SK-N-SH (cell line): Measurements from ENCODE around the gene GFM1. TPM values are rescaled to one million over a fixed set of nuclear protein-coding genes. Genes with fewer than 3 reads are reported as not detected.

ENCODE experiments used
- CTCF ChIA-PET: fragments of 300-600, 350-600 bp; formaldehyde crosslinking; extraction: SDS; loops from one replicate; lab custom pipeline; 2021; lab: Yijun Ruan, JAX
- POLR2A ChIA-PET: fragments of 350-600 bp; sonication (Branson Sonifier 250); formaldehyde crosslinking; extraction: SDS; loops from one replicate; lab custom pipeline; 2020; ENCODE audit warnings: antibody characterized with exemption, inconsistent platforms; lab: Yijun Ruan, JAX
- DNase-seq: peaks from one replicate; pipeline ENCODE4 v3.0.0; 2012
- H2AFZ ChIP-seq: fragments of 200-600 bp; sonication (generic); 2 replicates; pipeline ENCODE4 v1.8.1; 2016; ENCODE audit warnings: antibody characterized with exemption, mild to moderate bottlenecking, low read depth
- H3F3A ChIP-seq: fragments of 200-600 bp; sonication (generic); replicated peaks from 2 replicates; pipeline ENCODE3; 2016; ENCODE audit warnings: antibody characterized with exemption, mild to moderate bottlenecking; ENCODE audit not compliant: insufficient read depth
- H3K27ac ChIP-seq, 2 experiments: fragments of 200-500 bp in 1 of 2; fragments of 200-600 bp in 1 of 2; sonication (Bioruptor generic) in 1 of 2; sonication (generic), shearing (Covaris generic) in 1 of 2; 2 replicates each; pipeline versions ENCODE4 v1.5.1 to v1.6.1; 2014 to 2016; ENCODE audit warnings: low read depth in 2 of 2, inconsistent platforms in 1 of 2, low read length in 1 of 2, mild to moderate bottlenecking in 1 of 2, mixed read lengths in 1 of 2
- H3K27me3 ChIP-seq: fragments of 200-600 bp; sonication (generic), shearing (Covaris generic); 2 replicates; pipeline ENCODE4 v1.6.1; 2016; ENCODE audit warnings: mixed run types; ENCODE audit not compliant: insufficient read depth
- H3K36me3 ChIP-seq, 2 experiments: fragments of 200-500 bp in 1 of 2; fragments of 200-600 bp in 1 of 2; sonication (Bioruptor generic) in 1 of 2; sonication (generic) in 1 of 2; replicated peaks in 1 of 2; 2 replicates each; pipeline versions ENCODE3 to v1.5.1; 2014 to 2016; ENCODE audit warnings: low read length in 1 of 2, mild to moderate bottlenecking in 1 of 2; ENCODE audit not compliant: insufficient read depth in 2 of 2, control insufficient read depth in 1 of 2
- H3K4me1 ChIP-seq, 2 experiments: fragments of 200-500 bp in 1 of 2; fragments of 200-600 bp in 1 of 2; sonication (Bioruptor generic) in 1 of 2; sonication (generic), shearing (Covaris generic) in 1 of 2; 2 replicates each; pipeline versions ENCODE4 v1.5.1 to v1.6.1; 2014 to 2016; ENCODE audit warnings: low read depth in 1 of 2, low read length in 1 of 2, mixed run types in 1 of 2; ENCODE audit not compliant: insufficient read depth in 2 of 2, control insufficient read depth in 1 of 2
- H3K4me2 ChIP-seq: fragments of 200-600 bp; sonication (generic), shearing (Covaris generic); 2 replicates; pipeline ENCODE4 v1.6.1; 2017; ENCODE audit warnings: mixed run types
- H3K4me3 ChIP-seq, 2 experiments: fragments of 200-500 bp in 1 of 2; fragments of 200-600 bp in 1 of 2; sonication (Bioruptor generic) in 1 of 2; sonication (generic), shearing (Covaris generic) in 1 of 2; 2 replicates each; pipeline versions ENCODE4 v1.5.1 to v1.8.1; 2014 to 2016; ENCODE audit warnings: low read depth in 2 of 2, inconsistent platforms in 1 of 2, low read length in 1 of 2, mild to moderate bottlenecking in 1 of 2, mixed read lengths in 1 of 2, moderate library complexity in 1 of 2
- H3K79me2 ChIP-seq: fragments of 200-600 bp; sonication (generic); 2 replicates; pipeline ENCODE4 v1.8.1; 2017; ENCODE audit warnings: mild to moderate bottlenecking; ENCODE audit not compliant: insufficient read depth
- H3K9ac ChIP-seq: fragments of 200-600 bp; sonication (generic); 2 replicates; pipeline ENCODE4 v1.6.1; 2017; ENCODE audit warnings: mixed run types
- H3K9me2 ChIP-seq: fragments of 200-600 bp; sonication (generic); 2 replicates; pipeline ENCODE4 v1.6.1; 2017; ENCODE audit warnings: mixed run types
- H3K9me3 ChIP-seq: fragments of 200-600 bp; sonication (generic); 2 replicates; pipeline ENCODE4 v1.6.1; 2017; ENCODE audit warnings: mixed run types, mild to moderate bottlenecking, moderate library complexity
- H4K20me1 ChIP-seq: fragments of 200-600 bp; sonication (generic); 2 replicates; pipeline ENCODE4 v1.6.1; 2017; ENCODE audit warnings: mild to moderate bottlenecking, mixed run types; ENCODE audit not compliant: insufficient read depth
- ELF1 ChIP-seq: IDR thresholded peaks from 2 replicates; pipeline ENCODE4 v1.4.0; 2012
- EZH2phosphoT487 ChIP-seq: fragments of 200-600 bp; sonication (generic); IDR thresholded peaks from 2 replicates; pipeline ENCODE4 v1.6.1; 2017; ENCODE audit warnings: low read depth, mixed run types, mild to moderate bottlenecking, antibody characterized with exemption, moderate library complexity, borderline replicate concordance
- GABPA ChIP-seq: IDR thresholded peaks from 2 replicates; pipeline ENCODE4 v1.4.0; 2012; ENCODE audit warnings: low read depth, mild to moderate bottlenecking
- GATA2 ChIP-seq: sonication (generic); formaldehyde crosslinking; IDR thresholded peaks from 2 replicates; pipeline ENCODE4 v1.5.0; 2020; ENCODE audit warnings: mild to moderate bottlenecking, missing genetic modification reagents
- JUND ChIP-seq: IDR thresholded peaks from 2 replicates; pipeline ENCODE4 v1.4.0; 2012
- MAX ChIP-seq: IDR thresholded peaks from 2 replicates; pipeline ENCODE4 v1.4.0; 2012; ENCODE audit warnings: low read depth
- NRF1 ChIP-seq: IDR thresholded peaks from 2 replicates; pipeline ENCODE4 v1.6.1; 2012; ENCODE audit warnings: low read depth, mild to moderate bottlenecking, low read length
- RAD21 ChIP-seq: IDR thresholded peaks from 2 replicates; pipeline ENCODE4 v1.6.1; 2012; ENCODE audit warnings: mild to moderate bottlenecking, low read length
- SIN3A ChIP-seq: IDR thresholded peaks from 2 replicates; pipeline ENCODE4 v1.6.1; 2012; ENCODE audit warnings: low read depth, mild to moderate bottlenecking, low read length, moderate library complexity, borderline replicate concordance
- TAF1 ChIP-seq: IDR thresholded peaks from 2 replicates; pipeline ENCODE4 v1.6.1; 2012; ENCODE audit warnings: low read depth, mild to moderate bottlenecking, low read length, moderate library complexity, borderline replicate concordance
- YY1 ChIP-seq: IDR thresholded peaks from 2 replicates; pipeline ENCODE4 v1.4.0; 2012; ENCODE audit warnings: low read depth, mild to moderate bottlenecking
- WGBS: methylation state at CpG from one replicate; pipeline ENCODE4 v1.1.6; 2017; ENCODE audit warnings: low lambda C conversion rate; 5-methylcytosine and 5-hydroxymethylcytosine counted together
- polyA plus RNA-seq, 3 experiments: library from polyadenylated mRNA; depleted of rRNA; stranded (reverse); fragments of >200 nt; gene quantifications; 2 replicates each; pipeline ENCODE4 v1.2.3, GENCODE V29; 2012
- TF ChIP-seq, protein P1 (sequence below): IDR thresholded peaks from 2 replicates; pipeline ENCODE4 v1.4.0; 2012; ENCODE audit warnings: low read depth, borderline replicate concordance
- TF ChIP-seq, protein P2 (sequence below): fragments of 150-350 bp; IDR thresholded peaks from 2 replicates; pipeline ENCODE4 v1.6.1; 2017; ENCODE audit warnings: antibody characterized with exemption, low read length, low read depth, borderline replicate concordance
- TF ChIP-seq, protein P3 (sequence below): fragments of 150-350 bp; IDR thresholded peaks from 2 replicates; pipeline ENCODE4 v1.6.1; 2016; ENCODE audit warnings: mild to moderate bottlenecking, low read depth, low read length

GFM1 gene
- polyA plus RNA-seq, 1 of the 3 experiments (the other 2 are of a cell fraction): 25.2 TPM

DNA sequence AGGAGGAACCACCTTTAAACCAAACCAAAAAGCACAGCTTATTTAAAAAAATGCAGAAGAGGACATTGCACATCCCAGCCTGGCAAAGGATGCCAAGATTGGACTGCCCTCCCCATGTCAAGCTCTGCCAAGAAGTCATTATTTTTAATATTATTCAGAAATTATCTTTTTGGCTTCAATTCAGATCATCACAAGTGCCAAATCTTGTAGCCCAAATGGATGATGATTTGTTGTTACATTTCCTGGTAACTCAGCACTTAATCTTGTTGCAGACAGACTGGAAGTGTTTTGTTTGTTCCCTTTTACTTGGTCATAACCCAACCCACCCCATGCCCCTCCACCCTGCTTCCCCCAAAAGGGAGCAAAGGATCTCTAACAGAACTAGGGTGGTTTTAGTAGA is 56.2 kb downstream of the GFM1 start (continued):
- no peak for TF ChIP-seq SIN3A
- TF ChIP-seq TAF1: no peak
- no peak for TF ChIP-seq NRF1
- no peak for TF ChIP-seq EZH2phosphoT487
- no peak for TF ChIP-seq GABPA
- TF ChIP-seq, protein P1, sequence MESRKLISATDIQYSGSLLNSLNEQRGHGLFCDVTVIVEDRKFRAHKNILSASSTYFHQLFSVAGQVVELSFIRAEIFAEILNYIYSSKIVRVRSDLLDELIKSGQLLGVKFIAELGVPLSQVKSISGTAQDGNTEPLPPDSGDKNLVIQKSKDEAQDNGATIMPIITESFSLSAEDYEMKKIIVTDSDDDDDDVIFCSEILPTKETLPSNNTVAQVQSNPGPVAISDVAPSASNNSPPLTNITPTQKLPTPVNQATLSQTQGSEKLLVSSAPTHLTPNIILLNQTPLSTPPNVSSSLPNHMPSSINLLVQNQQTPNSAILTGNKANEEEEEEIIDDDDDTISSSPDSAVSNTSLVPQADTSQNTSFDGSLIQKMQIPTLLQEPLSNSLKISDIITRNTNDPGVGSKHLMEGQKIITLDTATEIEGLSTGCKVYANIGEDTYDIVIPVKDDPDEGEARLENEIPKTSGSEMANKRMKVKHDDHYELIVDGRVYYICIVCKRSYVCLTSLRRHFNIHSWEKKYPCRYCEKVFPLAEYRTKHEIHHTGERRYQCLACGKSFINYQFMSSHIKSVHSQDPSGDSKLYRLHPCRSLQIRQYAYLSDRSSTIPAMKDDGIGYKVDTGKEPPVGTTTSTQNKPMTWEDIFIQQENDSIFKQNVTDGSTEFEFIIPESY: no peak

DNA sequence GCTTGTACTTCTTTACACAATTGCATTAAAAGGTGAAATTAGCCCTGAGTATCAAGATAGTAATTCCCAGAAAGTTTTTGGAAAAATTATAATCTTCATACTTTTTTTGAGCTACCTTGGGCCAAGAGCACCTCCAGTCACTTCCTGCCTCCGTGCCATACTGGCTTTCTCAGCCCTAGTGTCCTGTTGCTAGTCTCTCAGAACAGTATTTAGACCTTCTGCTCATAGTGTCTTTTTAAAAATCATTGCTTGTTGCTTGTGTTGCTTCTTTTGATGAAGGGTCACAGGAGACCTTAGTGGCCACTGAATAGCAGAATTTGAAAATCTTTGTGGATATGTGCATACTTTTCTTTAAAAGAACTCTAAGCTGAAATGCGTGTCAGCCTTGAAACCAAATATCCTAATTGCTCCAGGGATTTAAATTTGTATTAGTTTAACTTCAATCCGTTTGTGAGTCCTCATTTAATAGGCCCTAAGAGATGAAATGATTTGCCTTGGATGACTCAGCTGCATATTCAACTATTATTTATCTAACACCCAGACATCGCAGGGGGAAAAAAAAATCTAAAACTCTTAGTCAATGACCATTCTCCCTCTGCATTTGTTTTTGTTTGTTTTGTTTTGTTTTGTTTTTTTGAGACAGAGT is 57.2 kb downstream of the GFM1 start:
- no peaks in the 10 kb centered on the region for H3K9me3 ChIP-seq
- POLR2A ChIA-PET: no interaction called here
- H3K4me2 ChIP-seq: peak overlapping the region; percentile 60; the same call in 1 of the 2 replicates
- peaks cover 32% of the 10 kb centered on the region for H3F3A ChIP-seq
- TF ChIP-seq TAF1: no peak
- TF ChIP-seq JUND: peak; percentile 17; the same call in 1 of the 2 replicates
- TF ChIP-seq, protein P1: no peak
- no peak for DNase-seq
- 58% methylated on average over 4 of the region's 4 CpGs for WGBS
- no peaks in the 10 kb centered on the region for H3K9me2 ChIP-seq
- H3K79me2 ChIP-seq: peaks cover 19% of the 10 kb centered on the region; the same call in 1 of the 2 replicates
- no peak overlapping the region for H3K4me3 ChIP-seq
- H2AFZ ChIP-seq: no peak overlapping the region
- H3K36me3 ChIP-seq: peaks cover 5 to 14% of the 10 kb centered on the region in 2 experiments
- CTCF ChIA-PET: interaction anchor here (0.7 to 1.8 kb wide), 3 partner anchors 10 to 57 kb away, joined by 3 to 6 read pairs (median 3); partner anchors contain the start of gene GFM1
- H3K27me3 ChIP-seq: no peaks in the 10 kb centered on the region
- peak overlapping the region in 1 of 2 experiments; percentile 85; a peak in 3 of 4 replicates for H3K27ac ChIP-seq
- H3K9ac ChIP-seq: no peak overlapping the region; the same call in 1 of the 2 replicates
- H3K4me1 ChIP-seq: peaks cover 12 to 33% of the 10 kb centered on the region in 2 experiments
- no peaks in the 10 kb centered on the region for H4K20me1 ChIP-seq

DNA sequence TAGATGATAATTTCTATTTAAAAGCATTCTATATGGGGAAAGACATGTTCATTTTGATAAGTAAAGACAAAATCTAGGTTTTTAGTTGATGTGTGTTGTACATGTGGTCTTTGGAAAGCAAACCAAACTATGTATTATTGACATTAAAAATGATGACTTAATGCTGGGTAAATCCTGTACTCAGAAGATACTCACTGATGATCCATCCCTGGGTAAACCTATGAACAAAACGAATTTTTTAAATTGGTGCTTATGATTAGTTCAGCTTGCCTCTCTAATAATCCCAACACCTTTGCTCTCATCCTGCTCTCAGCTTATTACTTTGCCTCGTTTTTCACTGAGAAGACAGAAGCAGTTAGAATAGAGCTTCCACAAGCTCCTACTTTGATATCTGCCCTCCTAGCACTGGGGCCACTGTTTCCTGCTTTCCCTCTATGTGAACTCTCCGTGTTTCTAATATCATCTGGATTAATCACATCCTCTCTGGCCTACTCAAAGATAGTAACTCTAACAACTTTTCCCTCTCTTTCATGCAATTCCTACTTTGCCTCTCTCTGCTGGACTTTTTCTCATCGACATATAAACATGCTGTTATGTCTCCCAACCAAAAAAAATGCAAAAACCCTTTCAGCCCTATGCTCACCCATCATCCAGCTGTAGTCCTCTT is 58.6 kb downstream of the GFM1 start:
- Histone ChIP-seq H4K20me1 (no peaks in the 10 kb centered on the region), H3K4me2 (peak overlapping the region; percentile 60), H3K27me3 (no peaks in the 10 kb centered on the region), H3K9me2 (no peaks in the 10 kb centered on the region), H3K4me1 (peaks cover 12 to 33% of the 10 kb centered on the region in 2 experiments), H3K4me3 (no peak overlapping the region), H2AFZ (no peak overlapping the region), H3K9ac (peak overlapping the region; percentile 48; the same call in 1 of the 2 replicates), H3K36me3 (peaks cover 8 to 15% of the 10 kb centered on the region in 2 experiments), H3K27ac (peak overlapping the region; percentile 36 to 85; a peak in 3 of 4 replicates), H3K79me2 (peaks cover 19% of the 10 kb centered on the region; the same call in 1 of the 2 replicates), H3K9me3 (no peaks in the 10 kb centered on the region), H3F3A (peaks cover 32% of the 10 kb centered on the region)
- POLR2A ChIA-PET: no interaction called here
- CTCF ChIA-PET: interaction anchor here (1.4 to 2.4 kb wide), 2 partner anchors 25 to 44 kb away, joined by 4 to 7 read pairs; no protein-coding TSS in a partner anchor
- 19% methylated on average over 4 of the region's 4 CpGs for WGBS
- no peak for DNase-seq
- TF ChIP-seq, protein P2, sequence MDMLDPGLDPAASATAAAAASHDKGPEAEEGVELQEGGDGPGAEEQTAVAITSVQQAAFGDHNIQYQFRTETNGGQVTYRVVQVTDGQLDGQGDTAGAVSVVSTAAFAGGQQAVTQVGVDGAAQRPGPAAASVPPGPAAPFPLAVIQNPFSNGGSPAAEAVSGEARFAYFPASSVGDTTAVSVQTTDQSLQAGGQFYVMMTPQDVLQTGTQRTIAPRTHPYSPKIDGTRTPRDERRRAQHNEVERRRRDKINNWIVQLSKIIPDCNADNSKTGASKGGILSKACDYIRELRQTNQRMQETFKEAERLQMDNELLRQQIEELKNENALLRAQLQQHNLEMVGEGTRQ: no peak
- TF ChIP-seq, protein P3, sequence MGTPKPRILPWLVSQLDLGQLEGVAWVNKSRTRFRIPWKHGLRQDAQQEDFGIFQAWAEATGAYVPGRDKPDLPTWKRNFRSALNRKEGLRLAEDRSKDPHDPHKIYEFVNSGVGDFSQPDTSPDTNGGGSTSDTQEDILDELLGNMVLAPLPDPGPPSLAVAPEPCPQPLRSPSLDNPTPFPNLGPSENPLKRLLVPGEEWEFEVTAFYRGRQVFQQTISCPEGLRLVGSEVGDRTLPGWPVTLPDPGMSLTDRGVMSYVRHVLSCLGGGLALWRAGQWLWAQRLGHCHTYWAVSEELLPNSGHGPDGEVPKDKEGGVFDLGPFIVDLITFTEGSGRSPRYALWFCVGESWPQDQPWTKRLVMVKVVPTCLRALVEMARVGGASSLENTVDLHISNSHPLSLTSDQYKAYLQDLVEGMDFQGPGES: no peak
- TF ChIP-seq YY1 (no peak), ELF1 (no peak), MAX (peak; percentile 51), RAD21 (no peak), GATA2 (no peak)
- TF ChIP-seq, protein P1: no peak
